ENCODE measurements around the gene RPS6KB1.
A peak's percentile ranks its signal among the peaks of the same experiment; 100 is the strongest.
"Not testable (repeated sequence)": the region's sequence is repeated elsewhere in the genome, so short reads cannot be mapped to it uniquely, and the experiment has no call there.

Gene RPS6KB1

GRCh38 chr17:59947310-59947709 is 54.4 kb downstream of the RPS6KB1 start:
- DNase-seq, result not testable (repeated sequence)

DNA sequence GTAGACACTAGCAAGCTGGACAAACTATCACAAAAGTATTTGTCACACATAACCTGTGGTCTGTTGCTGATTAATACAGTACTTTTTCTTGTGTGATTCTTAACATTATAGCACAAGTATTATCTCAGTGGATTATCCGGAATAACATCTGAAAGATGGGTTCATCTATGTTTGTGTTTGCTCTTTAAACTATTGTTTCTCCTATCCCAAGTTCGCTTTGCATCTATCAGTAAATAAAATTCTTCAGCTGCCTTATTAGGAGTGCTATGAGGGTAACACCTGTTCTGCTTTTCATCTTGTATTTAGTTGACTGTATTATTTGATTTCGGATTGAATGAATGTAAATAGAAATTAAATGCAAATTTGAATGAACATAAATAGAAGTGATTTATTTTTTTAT is 57.1 kb downstream of the RPS6KB1 start:
- DNase-seq, result no peak

- no peak for DNase-seq
Measured at GRCh38 chr17:59954856-59955255, 61.9 kb downstream of the RPS6KB1 start.

DNA sequence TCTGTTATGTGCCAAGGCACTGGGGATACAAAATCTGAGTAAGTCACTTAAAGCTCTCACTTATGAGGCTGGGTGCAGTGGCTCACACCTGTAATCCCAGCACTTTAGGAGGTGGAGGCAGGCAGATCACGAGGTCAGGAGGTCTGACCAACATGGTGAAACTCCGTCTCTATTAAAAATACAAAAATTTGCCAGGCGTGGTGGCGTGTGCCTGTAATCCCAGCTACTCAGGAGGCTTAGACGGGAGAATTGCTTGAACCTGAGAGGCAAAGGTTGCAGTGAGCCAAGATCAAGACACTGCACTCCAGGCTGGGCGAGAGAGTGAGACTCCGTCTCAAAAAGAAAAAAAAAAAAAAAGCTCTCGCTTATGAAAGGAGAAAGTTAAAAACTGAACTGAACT is 66.7 kb downstream of the RPS6KB1 start:
- DNase-seq, result not testable (repeated sequence)

- DNase-seq, result no peak
Measured at GRCh38 chr17:59962739-59963318, 69.9 kb downstream of the RPS6KB1 start.

DNA sequence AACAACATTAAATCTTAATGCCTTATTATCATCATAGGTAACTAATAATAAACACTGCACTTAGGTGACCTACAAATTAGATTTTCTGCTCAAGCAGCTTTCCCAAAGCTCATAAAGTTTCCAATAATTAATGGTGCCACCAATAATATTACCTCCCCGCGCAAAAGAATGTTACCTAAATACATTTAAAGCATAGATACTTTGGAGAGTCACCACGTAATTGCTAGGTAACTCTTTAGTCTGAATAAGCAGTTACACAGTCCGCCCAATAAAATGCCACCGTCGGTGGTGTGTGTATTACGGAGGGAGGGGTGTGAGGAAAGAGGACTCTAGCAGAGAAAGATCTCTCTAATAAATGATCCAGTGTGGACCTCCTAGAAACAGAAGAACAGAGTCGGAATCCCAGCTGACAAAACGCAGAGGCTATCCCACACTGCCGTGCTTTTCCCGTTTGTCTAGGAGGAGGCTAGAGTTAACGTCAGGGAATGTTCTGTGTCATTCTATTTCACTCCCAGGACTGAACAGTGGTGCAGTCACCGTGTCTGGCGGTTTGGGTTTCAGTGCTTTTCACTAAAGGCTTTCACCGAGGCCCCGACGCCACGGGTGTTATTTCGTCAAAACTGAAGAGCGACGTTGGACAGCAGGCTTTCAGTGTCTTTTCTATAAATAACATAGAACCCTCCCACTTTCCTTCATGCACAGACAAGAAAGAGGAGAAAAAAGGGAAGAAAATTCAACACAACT is 71.0 kb downstream of the RPS6KB1 start:
- peak; percentile 59 for DNase-seq

GRCh38 chr17:59964482-59965328 is 71.8 kb downstream of the RPS6KB1 start, which contains the start of gene RNFT1:
Gene RNFT1 (minus strand): TSS chr17:59964740. CDS start chr17:59964663, 77 bp downstream.
- DNase-seq, result peak; percentile 88

DNA sequence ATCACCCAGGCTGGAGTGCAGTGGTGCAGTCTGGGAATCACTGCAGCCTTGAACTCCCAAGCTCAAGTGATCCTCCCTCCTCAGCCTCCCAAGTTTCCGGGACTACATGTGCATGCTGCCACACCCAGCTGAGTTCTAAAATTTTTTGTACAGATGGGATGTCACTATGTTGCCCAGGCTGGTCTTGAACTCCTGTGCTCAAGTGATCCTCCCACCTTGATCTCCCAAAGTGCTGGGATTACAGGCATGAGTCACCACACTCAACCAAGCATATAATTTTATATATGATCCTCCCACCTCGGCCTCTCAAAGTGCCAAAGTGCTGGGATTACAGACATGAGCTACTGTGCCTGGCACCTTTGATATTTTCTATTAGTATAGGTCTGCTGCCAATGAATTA is 78.8 kb downstream of the RPS6KB1 start:
- DNase-seq, result not testable (repeated sequence)

GRCh38 chr17:59972778-59973177 is 79.9 kb downstream of the RPS6KB1 start:
- DNase-seq, result no peak

DNA sequence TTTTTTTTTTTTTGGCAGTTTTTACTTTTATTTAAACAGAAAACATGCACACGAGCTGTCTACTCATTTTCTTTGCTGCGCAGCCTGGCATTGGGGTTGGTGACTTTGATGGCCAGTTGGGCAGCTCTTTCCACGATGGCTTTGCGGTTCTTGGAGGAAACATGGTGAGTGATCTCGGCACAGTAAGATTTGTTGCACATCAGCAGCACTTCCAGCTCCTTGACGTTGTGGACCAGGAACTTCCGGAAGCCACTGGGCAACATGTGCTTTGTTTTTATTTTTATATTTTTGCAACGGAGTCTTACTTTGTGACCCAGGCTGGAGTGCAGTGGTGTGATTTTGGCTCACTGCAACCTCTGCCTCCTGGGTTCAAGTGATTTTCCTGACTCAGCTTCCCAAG is 80.6 kb downstream of the RPS6KB1 start:
- DNase-seq, result not testable (repeated sequence)

DNA sequence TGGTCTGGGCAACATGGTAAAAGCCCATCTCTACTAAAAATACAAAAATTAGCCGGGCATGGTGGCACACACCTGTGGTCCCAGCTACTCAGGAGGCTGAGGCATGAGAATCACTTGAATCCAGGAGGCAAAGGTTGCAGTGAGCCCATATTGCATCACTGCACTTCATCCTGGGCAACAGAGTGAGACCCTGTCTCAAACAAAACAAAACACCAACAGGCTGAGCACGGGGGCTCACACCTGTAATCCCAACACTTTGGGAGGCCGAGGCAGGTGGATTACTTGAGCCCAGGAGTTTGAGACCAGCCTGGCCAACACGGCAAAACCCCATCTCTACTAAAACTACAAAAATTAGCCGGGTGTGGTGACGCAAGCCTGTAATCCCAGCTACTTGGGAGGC is 82.2 kb downstream of the RPS6KB1 start:
- not testable (repeated sequence) for DNase-seq

GRCh38 chr17:59996608-59997007 is 103.7 kb downstream of the RPS6KB1 start:
- not testable (repeated sequence) for DNase-seq
